GM18517 (cell line): ENCODE results near the gene ANTXR2.
A peak's percentile ranks its signal among the peaks of the same experiment; 100 is the strongest.
"Not testable (repeated sequence)": the region's sequence is repeated elsewhere in the genome, so short reads cannot be mapped to it uniquely, and the experiment has no call there.

Experiments used
- ATAC-seq: cut with Tn5 transposase; IDR thresholded peaks from one replicate; pipeline ENCODE4 v1.9.1; 2021; ENCODE audit warnings: mild to moderate bottlenecking, moderate library complexity; ENCODE audit not compliant: unreplicated experiment

Gene ANTXR2

DNA sequence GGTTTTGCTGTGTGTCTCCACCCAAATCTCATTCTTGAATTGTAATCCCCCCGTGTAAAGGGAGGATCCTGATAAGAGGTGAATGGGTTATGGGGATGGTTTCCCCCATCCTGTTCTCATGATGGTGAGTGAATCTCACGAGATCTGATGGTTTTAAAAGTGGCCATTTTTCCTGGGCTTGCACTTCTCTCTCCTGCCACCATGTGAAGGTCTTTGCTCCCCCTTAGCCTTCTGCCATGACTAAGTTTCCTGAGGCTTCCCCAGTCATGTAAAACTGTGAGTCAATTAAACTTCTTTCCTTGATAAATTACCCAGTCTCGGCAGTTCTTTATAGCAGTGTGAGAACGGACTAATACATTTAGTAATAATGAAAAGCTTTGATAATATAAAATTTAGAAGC lies 46.9 kb downstream of the ANTXR2 start:
- ATAC-seq: no peak

- ATAC-seq: no peak
Observed at GRCh38 chr4:80024335-80024734, 48.7 kb downstream of the ANTXR2 start.

DNA sequence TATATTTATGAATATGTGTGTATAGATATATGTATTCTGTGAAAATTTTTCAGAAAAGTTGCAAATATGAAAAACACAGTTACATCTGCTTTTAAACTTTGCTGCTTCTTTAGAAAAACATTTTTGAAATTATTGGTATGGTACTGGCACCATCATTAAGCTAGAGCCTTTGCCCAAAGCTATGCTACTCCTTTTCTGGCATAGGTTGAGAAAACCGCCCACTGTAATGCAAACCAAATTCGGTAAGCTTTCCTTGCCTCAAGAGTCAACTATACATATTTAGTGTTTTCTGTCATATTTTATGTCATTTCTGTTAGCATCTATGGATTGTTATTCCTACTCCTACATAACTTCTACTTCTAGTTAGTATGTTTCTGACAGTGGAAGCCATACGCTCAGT lies 50.7 kb downstream of the ANTXR2 start:
- no peak for ATAC-seq

DNA sequence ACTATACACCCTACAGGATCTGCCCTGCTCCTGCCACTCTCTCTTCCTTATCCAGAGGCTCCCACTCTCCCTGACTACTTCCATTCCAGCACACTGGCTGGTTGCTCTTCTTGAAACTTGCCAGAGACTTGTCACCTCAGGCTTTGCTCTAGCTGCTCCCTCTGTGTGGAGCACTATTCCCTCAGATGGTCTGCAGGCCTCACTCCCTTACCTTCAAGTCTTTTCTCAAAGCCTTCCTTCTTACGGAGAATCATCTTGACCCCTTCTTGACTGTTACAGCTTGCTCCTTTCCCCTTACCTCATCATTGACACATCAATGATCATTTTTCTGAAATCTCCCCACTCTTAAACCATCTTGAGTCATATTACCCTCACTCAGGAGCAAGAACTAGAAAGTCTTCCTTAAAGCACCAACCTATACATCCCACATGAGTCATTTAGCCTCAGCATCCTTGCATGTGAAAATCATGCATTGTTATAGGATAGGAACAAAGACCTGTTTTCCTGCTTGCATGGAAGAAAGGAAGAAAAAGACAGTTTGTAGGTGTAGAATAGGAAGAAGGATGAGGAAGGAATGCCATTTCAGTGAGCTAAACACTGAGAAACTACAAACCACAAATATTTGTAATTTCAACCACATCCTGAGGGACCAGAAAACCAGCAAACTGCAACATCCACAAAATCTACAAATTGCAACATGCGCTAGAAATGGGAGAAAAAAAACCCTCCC lies 55.7 kb downstream of the ANTXR2 start:
- ATAC-seq: no peak

DNA sequence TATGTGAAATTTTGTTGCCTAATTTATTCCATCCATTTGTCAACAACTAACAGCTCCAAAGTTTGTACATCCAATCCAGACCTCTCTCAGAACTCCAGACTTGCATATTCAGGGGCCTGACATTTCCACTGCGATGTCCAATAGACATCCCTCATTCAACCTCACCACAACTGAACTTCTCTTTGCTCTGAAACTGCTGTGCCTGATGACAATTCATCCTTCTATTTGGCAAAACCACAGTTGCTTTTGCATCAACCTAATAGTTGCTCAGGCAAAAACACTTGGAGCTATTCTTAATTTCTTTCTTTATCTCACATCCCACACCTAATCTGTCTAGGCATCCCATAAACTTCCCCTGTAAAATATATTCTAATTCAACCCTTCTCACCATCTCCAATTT lies 56.5 kb downstream of the ANTXR2 start:
- ATAC-seq: no peak

- no peak for ATAC-seq
Observed at GRCh38 chr4:80015407-80016189, 57.4 kb downstream of the ANTXR2 start.

DNA sequence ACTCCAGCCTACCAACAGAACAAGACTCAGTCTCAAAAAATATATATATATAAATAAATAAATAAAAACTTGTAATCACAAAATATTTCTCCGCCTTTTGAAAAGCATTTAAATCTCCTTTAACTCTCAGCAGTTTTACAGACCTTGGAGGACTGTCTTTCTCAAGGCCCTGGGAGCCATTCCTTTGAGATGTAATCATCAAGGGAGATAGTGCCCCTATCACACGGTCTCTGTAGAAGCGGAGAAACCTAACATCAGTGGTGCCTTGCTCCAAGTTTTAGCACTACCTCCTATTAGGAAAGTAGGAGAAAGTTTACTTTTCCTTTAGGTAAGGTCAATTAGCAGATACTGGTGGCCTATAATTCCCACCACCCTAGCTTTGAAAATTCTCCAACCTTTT lies 58.5 kb downstream of the ANTXR2 start:
- no peak for ATAC-seq

DNA sequence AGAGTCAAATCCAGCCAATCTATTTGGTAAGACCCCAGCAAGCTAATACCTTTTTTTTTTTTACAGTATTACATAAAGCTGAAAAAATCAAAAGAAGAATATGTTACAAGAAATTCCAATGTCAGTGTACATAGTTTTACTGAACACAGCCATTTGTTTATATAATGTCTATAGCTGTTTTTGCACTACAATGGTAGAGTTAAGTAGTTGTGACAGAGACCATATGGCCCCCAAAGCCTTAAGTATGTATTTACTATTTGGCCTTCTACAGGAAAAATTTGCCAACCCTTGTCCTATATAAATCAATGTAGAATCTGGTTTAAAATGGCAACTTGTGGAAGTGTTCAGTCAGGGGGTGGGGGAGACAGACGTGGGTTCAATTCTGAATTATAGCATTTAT lies 60.7 kb downstream of the ANTXR2 start:
- no peak for ATAC-seq

GRCh38 chr4:80011636-80012236 lies 61.3 kb downstream of the ANTXR2 start:
- no peak for ATAC-seq

DNA sequence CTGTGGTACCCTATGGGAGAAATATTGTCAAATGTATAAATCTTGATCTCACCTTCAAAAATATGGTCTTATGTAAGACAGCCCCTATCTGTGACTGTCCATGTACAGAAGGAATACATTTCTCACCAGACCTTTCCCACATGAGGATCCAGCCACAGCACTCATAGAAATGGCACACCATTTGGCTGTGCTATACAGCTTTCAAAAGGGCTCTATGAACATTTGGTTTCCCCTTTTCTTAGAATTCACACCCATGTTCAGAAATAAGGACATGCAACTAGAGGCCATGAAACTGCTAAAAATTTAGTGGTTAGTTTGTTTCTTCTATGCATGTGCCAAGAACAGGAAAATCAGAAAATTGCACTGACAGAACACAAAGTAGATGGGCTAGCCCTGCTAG lies 62.7 kb downstream of the ANTXR2 start:
- no peak for ATAC-seq

GRCh38 chr4:80009806-80010205 lies 63.2 kb downstream of the ANTXR2 start:
- ATAC-seq: no peak

- ATAC-seq: no peak
Observed at GRCh38 chr4:80008971-80009370, 64.1 kb downstream of the ANTXR2 start.

DNA sequence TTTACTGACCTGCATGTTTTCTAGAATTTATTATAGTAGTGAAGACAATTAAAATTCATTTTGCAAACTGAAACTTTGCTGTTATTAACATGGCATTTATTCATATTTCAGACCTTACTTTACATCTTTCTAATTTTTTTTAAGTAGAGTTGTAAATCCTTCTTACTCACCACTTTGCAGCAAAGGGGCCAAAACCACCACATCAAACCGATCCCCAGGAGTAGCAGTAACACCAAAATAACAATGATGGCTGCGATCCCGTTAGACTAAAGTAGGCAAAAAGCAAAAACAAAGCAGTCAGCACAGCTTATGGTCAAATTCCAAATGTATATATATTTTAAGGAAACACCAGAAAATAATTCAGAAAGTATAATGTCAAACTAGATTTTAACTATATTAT lies 64.7 kb downstream of the ANTXR2 start:
- ATAC-seq: no peak

DNA sequence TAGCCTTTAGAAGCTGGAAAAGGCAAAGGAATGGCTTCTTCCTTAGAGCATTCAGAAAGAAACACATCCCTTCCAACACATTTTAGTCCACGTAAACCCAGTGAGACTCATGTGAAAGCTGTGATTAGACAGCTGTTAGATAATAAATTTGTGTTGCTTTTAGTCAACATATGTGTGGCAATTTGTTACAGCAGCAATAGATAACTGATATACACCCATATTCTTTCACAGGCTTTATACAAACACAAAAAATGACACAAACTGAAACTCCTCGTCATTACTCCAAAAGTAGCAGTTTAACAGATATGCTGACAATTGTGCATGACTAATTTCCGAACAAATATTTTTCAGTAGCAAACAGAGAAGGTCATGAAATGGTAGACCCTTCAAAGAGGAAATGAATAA lies 65.3 kb downstream of the ANTXR2 start:
- ATAC-seq: peak; percentile 94

DNA sequence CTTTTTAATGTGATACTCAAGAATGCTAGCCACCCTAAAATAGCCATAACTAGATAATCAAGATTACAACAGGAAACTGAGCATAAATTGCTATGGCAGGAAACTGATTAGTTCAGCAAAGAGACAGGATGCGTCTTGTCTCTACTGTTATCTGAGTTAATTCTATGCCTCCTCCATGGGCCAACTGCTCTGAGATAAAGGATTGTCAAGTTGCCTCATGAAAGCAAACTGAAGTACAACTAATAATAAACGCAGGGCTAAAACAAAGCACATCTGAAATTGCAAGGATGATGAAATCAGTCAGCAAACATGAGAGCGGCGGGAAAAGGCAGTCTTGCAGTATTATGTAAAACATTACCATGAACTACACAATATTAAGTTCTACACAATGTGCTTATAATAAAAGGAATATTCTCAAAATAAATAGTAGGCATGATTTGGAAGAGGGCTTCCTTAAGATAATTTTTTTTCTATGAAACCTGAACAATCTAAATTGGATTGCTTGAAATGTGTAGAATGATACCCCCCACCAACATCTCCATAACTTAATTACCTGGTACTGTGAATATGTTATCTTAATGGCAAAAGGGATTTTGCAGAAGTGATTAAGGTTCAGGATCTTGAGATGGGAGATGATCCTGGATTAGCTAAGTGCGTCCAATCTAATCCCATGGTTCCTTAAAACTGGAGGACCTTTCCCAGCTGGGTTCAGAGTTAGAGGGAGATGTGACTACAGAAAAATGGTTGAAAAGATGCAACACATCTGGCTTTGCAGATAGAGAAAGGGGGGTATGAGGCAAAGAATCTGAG lies 65.9 kb downstream of the ANTXR2 start:
- ATAC-seq: no peak

GRCh38 chr4:80005863-80006262 lies 67.2 kb downstream of the ANTXR2 start:
- no peak for ATAC-seq

DNA sequence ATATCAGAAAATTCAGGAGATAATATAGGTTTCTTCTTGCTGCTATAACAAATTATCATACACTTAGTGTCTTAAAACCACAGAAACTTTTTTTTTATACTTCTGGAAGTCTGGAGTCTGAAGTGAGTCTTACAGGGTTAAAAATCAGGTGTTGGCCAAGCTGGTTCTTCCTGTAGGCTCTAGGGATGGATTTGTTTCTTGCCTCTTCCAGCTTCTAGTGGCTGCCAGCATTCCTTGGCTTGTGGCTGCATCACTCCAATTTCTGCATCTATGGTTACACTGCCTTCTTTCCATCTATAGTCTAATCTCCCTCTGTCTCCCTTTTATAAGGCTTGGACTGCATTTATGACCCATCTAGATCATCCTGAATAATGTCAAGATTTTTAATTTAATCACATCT lies 68.7 kb downstream of the ANTXR2 start:
- no peak for ATAC-seq

DNA sequence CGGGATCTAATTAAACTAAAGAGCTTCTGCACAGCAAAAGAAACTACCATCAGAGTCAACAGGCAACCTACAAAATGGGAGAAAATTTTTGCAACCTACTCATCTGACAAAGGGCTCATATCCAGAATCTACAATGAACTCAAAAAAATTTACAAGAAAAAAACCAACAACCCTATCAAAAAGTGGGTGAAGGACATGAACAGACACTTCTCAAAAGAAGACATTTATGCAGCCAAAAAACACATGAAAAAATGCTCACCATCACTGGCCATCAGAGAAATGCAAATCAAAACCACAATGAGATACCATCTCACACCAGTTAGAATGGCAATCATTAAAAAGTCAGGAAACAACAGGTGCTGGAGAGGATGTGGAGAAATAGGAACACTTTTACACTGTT lies 70.5 kb downstream of the ANTXR2 start:
- ATAC-seq: not testable (repeated sequence)

DNA sequence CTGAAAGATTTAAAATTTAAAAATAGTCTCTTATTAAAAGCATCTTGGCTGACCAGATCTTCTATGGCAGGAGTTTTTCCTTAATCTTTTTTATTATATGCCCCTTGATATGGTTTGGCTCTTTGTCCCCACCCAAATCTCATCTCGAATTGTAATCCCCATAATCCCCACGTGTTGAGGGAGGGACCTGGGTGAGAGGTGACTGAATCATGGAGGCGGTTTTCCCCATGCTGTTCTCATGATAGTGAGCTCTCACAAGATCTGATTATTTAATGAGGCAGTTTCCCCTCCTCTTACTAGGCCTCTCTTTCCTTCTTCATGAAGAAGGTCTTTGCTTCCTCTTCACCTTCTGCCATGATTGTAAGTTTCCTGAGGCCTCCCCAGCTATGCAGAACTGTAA lies 74.0 kb downstream of the ANTXR2 start:
- not testable (repeated sequence) for ATAC-seq

- ATAC-seq: no peak
Observed at GRCh38 chr4:79998201-79998600, 74.8 kb downstream of the ANTXR2 start.

DNA sequence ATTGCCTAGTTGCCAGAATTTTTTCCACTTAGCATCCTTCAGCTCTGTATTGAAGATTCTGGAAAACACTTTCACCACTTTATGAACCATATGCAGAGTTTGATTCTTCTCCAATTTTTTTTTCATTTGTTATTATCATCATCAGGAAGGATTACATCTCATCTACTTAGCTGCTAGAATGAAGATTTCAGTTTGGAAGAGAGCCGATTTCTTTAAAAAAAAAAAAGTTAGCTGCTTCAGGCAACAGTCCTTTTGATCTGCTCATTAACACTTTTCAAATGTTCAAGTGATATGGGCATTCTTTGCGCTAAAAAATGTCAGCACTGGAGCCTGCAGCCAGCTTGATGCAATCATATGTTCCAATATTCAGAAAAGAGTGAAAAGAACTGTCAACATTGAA lies 76.2 kb downstream of the ANTXR2 start:
- ATAC-seq: no peak
